Measurements from ENCODE around the gene SKI. TPM values are rescaled to one million over a fixed set of nuclear protein-coding genes. Genes with fewer than 3 reads are reported as not detected.

The SKI gene
- total and polyA plus RNA-seq, 10 of the 15 experiments (the other 5 are each of a cell fraction or from before 2014, with no cell fraction given), result 0.03 to 14.9 (median 0.96) TPM

GRCh38 chr1:2347896-2348295 lies 119.8 kb downstream of the SKI start (continued):
- TF ChIP-seq LARP7 (IDR thresholded peaks at IDR 0.05) (no peak), ESRRA (IDR thresholded peaks at IDR 0.05; ENCODE audit: low read length) (no peak), ASH2L (IDR thresholded peaks at IDR 0.05; ENCODE audit: borderline replicate concordance, low read depth) (no peak), NFIC (IDR thresholded peaks at IDR 0.05; ENCODE audit: low read depth, low read length) (no peak), ETV6 (conservative IDR thresholded peaks at IDR 0.05 in 1 of 2, IDR thresholded peaks at IDR 0.05 in 1 of 2; ENCODE audit: borderline replicate concordance in 1 of 2, low read depth in 1 of 2) (no peak), SPI1 (IDR thresholded peaks at IDR 0.05; ENCODE audit: borderline replicate concordance, insufficient read depth, low read depth, low read length) (no peak), TCF3 (IDR thresholded peaks at IDR 0.05; ENCODE audit: borderline replicate concordance, insufficient read depth, low read depth, low read length) (no peak), STAT3 (IDR thresholded peaks at IDR 0.05; ENCODE audit: low read depth, low read length) (no peak), YBX1 (IDR thresholded peaks at IDR 0.05) (no peak)
- TF ChIP-seq, protein P1, sequence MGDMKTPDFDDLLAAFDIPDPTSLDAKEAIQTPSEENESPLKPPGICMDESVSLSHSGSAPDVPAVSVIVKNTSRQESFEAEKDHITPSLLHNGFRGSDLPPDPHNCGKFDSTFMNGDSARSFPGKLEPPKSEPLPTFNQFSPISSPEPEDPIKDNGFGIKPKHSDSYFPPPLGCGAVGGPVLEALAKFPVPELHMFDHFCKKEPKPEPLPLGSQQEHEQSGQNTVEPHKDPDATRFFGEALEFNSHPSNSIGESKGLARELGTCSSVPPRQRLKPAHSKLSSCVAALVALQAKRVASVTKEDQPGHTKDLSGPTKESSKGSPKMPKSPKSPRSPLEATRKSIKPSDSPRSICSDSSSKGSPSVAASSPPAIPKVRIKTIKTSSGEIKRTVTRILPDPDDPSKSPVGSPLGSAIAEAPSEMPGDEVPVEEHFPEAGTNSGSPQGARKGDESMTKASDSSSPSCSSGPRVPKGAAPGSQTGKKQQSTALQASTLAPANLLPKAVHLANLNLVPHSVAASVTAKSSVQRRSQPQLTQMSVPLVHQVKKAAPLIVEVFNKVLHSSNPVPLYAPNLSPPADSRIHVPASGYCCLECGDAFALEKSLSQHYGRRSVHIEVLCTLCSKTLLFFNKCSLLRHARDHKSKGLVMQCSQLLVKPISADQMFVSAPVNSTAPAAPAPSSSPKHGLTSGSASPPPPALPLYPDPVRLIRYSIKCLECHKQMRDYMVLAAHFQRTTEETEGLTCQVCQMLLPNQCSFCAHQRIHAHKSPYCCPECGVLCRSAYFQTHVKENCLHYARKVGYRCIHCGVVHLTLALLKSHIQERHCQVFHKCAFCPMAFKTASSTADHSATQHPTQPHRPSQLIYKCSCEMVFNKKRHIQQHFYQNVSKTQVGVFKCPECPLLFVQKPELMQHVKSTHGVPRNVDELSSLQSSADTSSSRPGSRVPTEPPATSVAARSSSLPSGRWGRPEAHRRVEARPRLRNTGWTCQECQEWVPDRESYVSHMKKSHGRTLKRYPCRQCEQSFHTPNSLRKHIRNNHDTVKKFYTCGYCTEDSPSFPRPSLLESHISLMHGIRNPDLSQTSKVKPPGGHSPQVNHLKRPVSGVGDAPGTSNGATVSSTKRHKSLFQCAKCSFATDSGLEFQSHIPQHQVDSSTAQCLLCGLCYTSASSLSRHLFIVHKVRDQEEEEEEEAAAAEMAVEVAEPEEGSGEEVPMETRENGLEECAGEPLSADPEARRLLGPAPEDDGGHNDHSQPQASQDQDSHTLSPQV (IDR thresholded peaks at IDR 0.05), result no peak
- TF ChIP-seq, protein P2, sequence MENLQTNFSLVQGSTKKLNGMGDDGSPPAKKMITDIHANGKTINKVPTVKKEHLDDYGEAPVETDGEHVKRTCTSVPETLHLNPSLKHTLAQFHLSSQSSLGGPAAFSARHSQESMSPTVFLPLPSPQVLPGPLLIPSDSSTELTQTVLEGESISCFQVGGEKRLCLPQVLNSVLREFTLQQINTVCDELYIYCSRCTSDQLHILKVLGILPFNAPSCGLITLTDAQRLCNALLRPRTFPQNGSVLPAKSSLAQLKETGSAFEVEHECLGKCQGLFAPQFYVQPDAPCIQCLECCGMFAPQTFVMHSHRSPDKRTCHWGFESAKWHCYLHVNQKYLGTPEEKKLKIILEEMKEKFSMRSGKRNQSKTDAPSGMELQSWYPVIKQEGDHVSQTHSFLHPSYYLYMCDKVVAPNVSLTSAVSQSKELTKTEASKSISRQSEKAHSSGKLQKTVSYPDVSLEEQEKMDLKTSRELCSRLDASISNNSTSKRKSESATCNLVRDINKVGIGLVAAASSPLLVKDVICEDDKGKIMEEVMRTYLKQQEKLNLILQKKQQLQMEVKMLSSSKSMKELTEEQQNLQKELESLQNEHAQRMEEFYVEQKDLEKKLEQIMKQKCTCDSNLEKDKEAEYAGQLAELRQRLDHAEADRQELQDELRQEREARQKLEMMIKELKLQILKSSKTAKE (IDR thresholded peaks at IDR 0.05; ENCODE audit: low read depth, poor library complexity, severe bottlenecking), result no peak
